ENCODE measurements around the gene CDC42BPB.

Gene CDC42BPB

GRCh38 chr14:102971836-102972606 lies 85.3 kb downstream of the CDC42BPB start:
- no peak overlapping the region for H2BK15ac ChIP-seq (replicated peaks; ENCODE audit: low read depth)
- DNase-seq: no peak
- no peak overlapping the region for H3K9ac ChIP-seq (ENCODE audit: low read length)
- H3K4me1 ChIP-seq (ENCODE audit: control insufficient read depth, low read depth, low read length): no peaks in the 10 kb centered on the region
- H3K4ac ChIP-seq (ENCODE audit: low read depth, low read length): no peak overlapping the region
- no peaks in the 10 kb centered on the region for H3K27me3 ChIP-seq (ENCODE audit: insufficient read depth, low read length, poor library complexity)
- H3K79me2 ChIP-seq (ENCODE audit: control insufficient read depth, insufficient read depth, low read length): no peaks in the 10 kb centered on the region
- H4K8ac ChIP-seq (ENCODE audit: low read depth, low read length): no peak overlapping the region
- H3K79me1 ChIP-seq (ENCODE audit: low read length): no peaks in the 10 kb centered on the region
- no peak overlapping the region for H2BK120ac ChIP-seq (ENCODE audit: low read depth, low read length)
- H4K5ac ChIP-seq (ENCODE audit: low read length): no peak overlapping the region
- H3K23ac ChIP-seq (ENCODE audit: low read length): no peak overlapping the region
- H3K4me2 ChIP-seq (ENCODE audit: low read length): no peak overlapping the region
- H3K56ac ChIP-seq (ENCODE audit: low read length): no peak overlapping the region
- no peak overlapping the region for H2AK5ac ChIP-seq (ENCODE audit: low read length)
- no peak overlapping the region for H2BK5ac ChIP-seq (ENCODE audit: low read length)
- H3K27ac ChIP-seq (ENCODE audit: low read depth, low read length): no peak overlapping the region
- no peak overlapping the region for H3K18ac ChIP-seq (ENCODE audit: low read length)
- no peak overlapping the region for H3K4me3 ChIP-seq (ENCODE audit: low read length)
- peaks cover 9% of the 10 kb centered on the region for H3K36me3 ChIP-seq (ENCODE audit: control insufficient read depth, insufficient read depth, low read length)
- WGBS (ENCODE audit: extremely low coverage, insufficient coverage, low lambda C conversion rate): no CpG with 5 or more reads among the region's 25 CpGs

GRCh38 chr14:102971314-102971713 lies 86.0 kb downstream of the CDC42BPB start:
- peaks cover 10% of the 10 kb centered on the region for H3K36me3 ChIP-seq (ENCODE audit: control insufficient read depth, insufficient read depth, low read length)
- no peak overlapping the region for H3K56ac ChIP-seq (ENCODE audit: low read length)
- H3K27ac ChIP-seq (ENCODE audit: low read depth, low read length): no peak overlapping the region
- no peak overlapping the region for H3K4me3 ChIP-seq (ENCODE audit: low read length)
- no peak overlapping the region for H2BK120ac ChIP-seq (ENCODE audit: low read depth, low read length)
- no peak overlapping the region for H2BK15ac ChIP-seq (replicated peaks; ENCODE audit: low read depth)
- no peak overlapping the region for H3K23ac ChIP-seq (ENCODE audit: low read length)
- H3K4me1 ChIP-seq (ENCODE audit: control insufficient read depth, low read depth, low read length): no peaks in the 10 kb centered on the region
- no peak overlapping the region for H2BK5ac ChIP-seq (ENCODE audit: low read length)
- no peak overlapping the region for H3K4ac ChIP-seq (ENCODE audit: low read depth, low read length)
- H3K9ac ChIP-seq (ENCODE audit: low read length): no peak overlapping the region
- no peaks in the 10 kb centered on the region for H3K79me2 ChIP-seq (ENCODE audit: control insufficient read depth, insufficient read depth, low read length)
- WGBS (ENCODE audit: extremely low coverage, insufficient coverage, low lambda C conversion rate): no CpG with 5 or more reads among the region's 9 CpGs
- H3K18ac ChIP-seq (ENCODE audit: low read length): no peak overlapping the region
- DNase-seq: no peak
- no peaks in the 10 kb centered on the region for H3K27me3 ChIP-seq (ENCODE audit: insufficient read depth, low read length, poor library complexity)
- no peak overlapping the region for H3K4me2 ChIP-seq (ENCODE audit: low read length)
- no peak overlapping the region for H4K8ac ChIP-seq (ENCODE audit: low read depth, low read length)
- no peaks in the 10 kb centered on the region for H3K79me1 ChIP-seq (ENCODE audit: low read length)
- H2AK5ac ChIP-seq (ENCODE audit: low read length): no peak overlapping the region
- H4K5ac ChIP-seq (ENCODE audit: low read length): no peak overlapping the region

DNA sequence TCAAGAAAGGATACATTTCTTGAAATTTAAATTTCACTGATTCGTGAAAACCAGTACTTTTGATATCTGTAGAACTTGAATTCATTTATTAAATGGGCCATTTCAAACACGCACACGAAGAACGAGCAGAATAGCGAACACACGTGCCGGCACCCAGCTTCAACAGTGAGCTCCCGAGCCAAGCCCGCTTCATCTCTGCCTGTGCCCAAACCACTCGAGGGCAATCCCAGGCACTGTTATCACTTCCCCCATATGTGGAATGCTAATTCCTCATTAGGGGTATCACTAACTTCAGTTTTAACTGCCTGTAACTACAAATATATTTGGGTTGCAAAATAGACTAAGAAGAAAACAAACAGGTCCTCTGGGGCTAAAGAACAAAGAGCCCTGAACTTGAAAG lies 86.9 kb downstream of the CDC42BPB start:
- H3K56ac ChIP-seq (ENCODE audit: low read length): no peak overlapping the region
- H3K36me3 ChIP-seq (ENCODE audit: control insufficient read depth, insufficient read depth, low read length): peaks cover 12% of the 10 kb centered on the region
- no peak overlapping the region for H3K4me2 ChIP-seq (ENCODE audit: low read length)
- H2AK5ac ChIP-seq (ENCODE audit: low read length): no peak overlapping the region
- H3K4me3 ChIP-seq (ENCODE audit: low read length): no peak overlapping the region
- H3K79me2 ChIP-seq (ENCODE audit: control insufficient read depth, insufficient read depth, low read length): no peaks in the 10 kb centered on the region
- no peaks in the 10 kb centered on the region for H3K79me1 ChIP-seq (ENCODE audit: low read length)
- H2BK120ac ChIP-seq (ENCODE audit: low read depth, low read length): no peak overlapping the region
- no CpG with 5 or more reads among the region's 10 CpGs for WGBS (ENCODE audit: extremely low coverage, insufficient coverage, low lambda C conversion rate)
- H2BK15ac ChIP-seq (replicated peaks; ENCODE audit: low read depth): no peak overlapping the region
- H3K9ac ChIP-seq (ENCODE audit: low read length): no peak overlapping the region
- no peak overlapping the region for H4K5ac ChIP-seq (ENCODE audit: low read length)
- no peaks in the 10 kb centered on the region for H3K27me3 ChIP-seq (ENCODE audit: insufficient read depth, low read length, poor library complexity)
- H3K18ac ChIP-seq (ENCODE audit: low read length): no peak overlapping the region
- no peak overlapping the region for H4K8ac ChIP-seq (ENCODE audit: low read depth, low read length)
- H3K4me1 ChIP-seq (ENCODE audit: control insufficient read depth, low read depth, low read length): no peaks in the 10 kb centered on the region
- no peak for DNase-seq
- no peak overlapping the region for H3K4ac ChIP-seq (ENCODE audit: low read depth, low read length)
- no peak overlapping the region for H3K23ac ChIP-seq (ENCODE audit: low read length)
- H2BK5ac ChIP-seq (ENCODE audit: low read length): no peak overlapping the region
- no peak overlapping the region for H3K27ac ChIP-seq (ENCODE audit: low read depth, low read length)

GRCh38 chr14:102969901-102970300 lies 87.4 kb downstream of the CDC42BPB start:
- Histone ChIP-seq H3K9ac (ENCODE audit: low read length) (no peak overlapping the region), H2AK5ac (ENCODE audit: low read length) (no peak overlapping the region), H3K23ac (ENCODE audit: low read length) (no peak overlapping the region), H4K5ac (ENCODE audit: low read length) (no peak overlapping the region), H3K4me1 (ENCODE audit: control insufficient read depth, low read depth, low read length) (no peaks in the 10 kb centered on the region), H2BK120ac (ENCODE audit: low read depth, low read length) (no peak overlapping the region), H3K4ac (ENCODE audit: low read depth, low read length) (no peak overlapping the region), H3K36me3 (ENCODE audit: control insufficient read depth, insufficient read depth, low read length) (peaks cover 12% of the 10 kb centered on the region), H3K27me3 (ENCODE audit: insufficient read depth, low read length, poor library complexity) (no peaks in the 10 kb centered on the region), H3K27ac (ENCODE audit: low read depth, low read length) (no peak overlapping the region), H3K4me3 (ENCODE audit: low read length) (no peak overlapping the region), H4K8ac (ENCODE audit: low read depth, low read length) (no peak overlapping the region), H3K79me1 (ENCODE audit: low read length) (no peaks in the 10 kb centered on the region), H2BK15ac (replicated peaks; ENCODE audit: low read depth) (no peak overlapping the region), H3K56ac (ENCODE audit: low read length) (no peak overlapping the region), H3K4me2 (ENCODE audit: low read length) (no peak overlapping the region), H3K79me2 (ENCODE audit: control insufficient read depth, insufficient read depth, low read length) (no peaks in the 10 kb centered on the region), H3K18ac (ENCODE audit: low read length) (no peak overlapping the region), H2BK5ac (ENCODE audit: low read length) (no peak overlapping the region)
- no peak for DNase-seq
- no CpG with 5 or more reads among the region's 11 CpGs for whole genome bisulfite sequencing (ENCODE audit: extremely low coverage, insufficient coverage, low lambda C conversion rate)

DNA sequence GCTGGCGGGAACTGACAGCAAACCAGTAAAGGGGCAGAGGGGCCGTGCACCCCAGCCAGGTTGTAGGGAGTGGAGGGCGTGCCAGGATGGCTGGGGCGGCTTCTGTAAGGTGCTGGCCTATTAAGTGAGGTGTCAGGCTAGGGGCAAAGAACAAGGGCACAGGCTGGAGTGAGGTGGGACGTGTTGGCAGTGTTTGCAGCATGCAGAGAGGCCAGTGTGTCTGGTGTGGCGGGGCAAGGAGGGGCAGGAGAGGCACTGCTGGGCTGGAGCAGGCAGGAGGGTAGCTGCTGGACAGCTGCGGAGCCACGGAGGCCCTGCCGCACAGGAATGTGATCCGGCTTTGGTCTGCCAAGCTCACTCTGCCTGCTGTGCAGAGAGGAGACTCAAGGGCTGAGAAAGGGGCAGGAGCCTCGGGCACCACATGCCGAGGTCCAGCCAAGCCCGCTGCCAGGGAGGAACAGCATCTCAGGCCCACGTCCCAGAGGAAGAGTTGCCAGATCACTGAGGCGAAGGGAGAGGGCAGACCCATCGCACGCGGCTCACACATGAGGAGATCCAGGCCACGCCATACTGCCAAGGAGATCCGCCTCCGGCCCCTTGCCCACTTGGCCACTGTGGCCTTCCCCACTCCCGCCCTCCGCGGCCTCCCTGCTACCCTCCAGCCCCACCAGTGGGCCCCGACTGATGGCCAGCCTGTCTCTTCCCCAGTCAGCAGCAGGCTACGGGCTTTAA lies 88.1 kb downstream of the CDC42BPB start:
- H3K27me3 ChIP-seq (ENCODE audit: insufficient read depth, low read length, poor library complexity): no peaks in the 10 kb centered on the region
- no peak overlapping the region for H2BK15ac ChIP-seq (replicated peaks; ENCODE audit: low read depth)
- no peak overlapping the region for H3K4ac ChIP-seq (ENCODE audit: low read depth, low read length)
- H3K36me3 ChIP-seq (ENCODE audit: control insufficient read depth, insufficient read depth, low read length): peaks cover 14% of the 10 kb centered on the region
- H4K5ac ChIP-seq (ENCODE audit: low read length): no peak overlapping the region
- H3K27ac ChIP-seq (ENCODE audit: low read depth, low read length): no peak overlapping the region
- H3K56ac ChIP-seq (ENCODE audit: low read length): no peak overlapping the region
- no peak overlapping the region for H3K18ac ChIP-seq (ENCODE audit: low read length)
- H3K4me1 ChIP-seq (ENCODE audit: control insufficient read depth, low read depth, low read length): no peaks in the 10 kb centered on the region
- no peaks in the 10 kb centered on the region for H3K79me2 ChIP-seq (ENCODE audit: control insufficient read depth, insufficient read depth, low read length)
- H3K9ac ChIP-seq (ENCODE audit: low read length): no peak overlapping the region
- H3K4me3 ChIP-seq (ENCODE audit: low read length): no peak overlapping the region
- no peaks in the 10 kb centered on the region for H3K79me1 ChIP-seq (ENCODE audit: low read length)
- H2BK120ac ChIP-seq (ENCODE audit: low read depth, low read length): no peak overlapping the region
- no CpG with 5 or more reads among the region's 26 CpGs for WGBS (ENCODE audit: extremely low coverage, insufficient coverage, low lambda C conversion rate)
- no peak for DNase-seq
- no peak overlapping the region for H3K4me2 ChIP-seq (ENCODE audit: low read length)
- no peak overlapping the region for H2BK5ac ChIP-seq (ENCODE audit: low read length)
- H3K23ac ChIP-seq (ENCODE audit: low read length): no peak overlapping the region
- H4K8ac ChIP-seq (ENCODE audit: low read depth, low read length): no peak overlapping the region
- no peak overlapping the region for H2AK5ac ChIP-seq (ENCODE audit: low read length)

Measured in mesendoderm (in vitro differentiated cells).